GM21423 (cell line): Measurements from ENCODE around the gene ADGRL4.
A peak's percentile ranks its signal among the peaks of the same experiment; 100 is the strongest.
"Not testable (repeated sequence)": the region's sequence is repeated elsewhere in the genome, so short reads cannot be mapped to it uniquely, and the experiment has no call there.

ENCODE experiments used
- ATAC-seq: cut with Tn5 transposase; IDR thresholded peaks from one replicate; pipeline ENCODE4 v1.9.1; 2021; ENCODE audit warnings: mild to moderate bottlenecking, moderate library complexity; ENCODE audit not compliant: unreplicated experiment

Gene ADGRL4

GRCh38 chr1:78919150-78919549 is 87.4 kb downstream of the ADGRL4 start:
- no peak for ATAC-seq

- ATAC-seq: no peak
These were observed 88.4 kb downstream of the ADGRL4 start for GRCh38 chr1:78918157-78918556.

- ATAC-seq: no peak
These were observed 89.5 kb downstream of the ADGRL4 start for GRCh38 chr1:78916986-78917385.

GRCh38 chr1:78913950-78914349 is 92.6 kb downstream of the ADGRL4 start:
- ATAC-seq: no peak

- no peak for ATAC-seq
These were observed 94.3 kb downstream of the ADGRL4 start for GRCh38 chr1:78911956-78912880.

GRCh38 chr1:78902641-78903040 is 103.9 kb downstream of the ADGRL4 start:
- ATAC-seq: no peak

- no peak for ATAC-seq
These were observed 111.7 kb downstream of the ADGRL4 start for GRCh38 chr1:78894811-78895210.

GRCh38 chr1:78892260-78892840 is 114.2 kb downstream of the ADGRL4 start:
- no peak for ATAC-seq

GRCh38 chr1:78887458-78887857 is 119.1 kb downstream of the ADGRL4 start:
- no peak for ATAC-seq

GRCh38 chr1:78884685-78885452 is 121.7 kb downstream of the ADGRL4 start:
- no peak for ATAC-seq

- ATAC-seq: no peak
These were observed 126.3 kb downstream of the ADGRL4 start for GRCh38 chr1:78880223-78880622.

- ATAC-seq: not testable (repeated sequence)
These were observed 130.5 kb downstream of the ADGRL4 start for GRCh38 chr1:78875986-78876385.

- not testable (repeated sequence) for ATAC-seq
These were observed 133.7 kb downstream of the ADGRL4 start for GRCh38 chr1:78872801-78873200.

GRCh38 chr1:78871249-78871648 is 135.3 kb downstream of the ADGRL4 start:
- no peak for ATAC-seq

- no peak for ATAC-seq
These were observed 137.4 kb downstream of the ADGRL4 start for GRCh38 chr1:78869136-78869535.

- no peak for ATAC-seq
These were observed 142.4 kb downstream of the ADGRL4 start for GRCh38 chr1:78864175-78864574.

- ATAC-seq: no peak
These were observed 150.4 kb downstream of the ADGRL4 start for GRCh38 chr1:78856096-78856495.

- peak; percentile 91 for ATAC-seq
These were observed 151.3 kb downstream of the ADGRL4 start for GRCh38 chr1:78855258-78855657.

GRCh38 chr1:78854556-78854955 is 152.0 kb downstream of the ADGRL4 start:
- ATAC-seq: no peak

GRCh38 chr1:78843546-78843945 is 163.0 kb downstream of the ADGRL4 start:
- no peak for ATAC-seq

- no peak for ATAC-seq
These were observed 163.4 kb downstream of the ADGRL4 start for GRCh38 chr1:78843111-78843510.
